ENCODE data around the gene ZNF804B.

- TF ChIP-seq POLR2A (IDR thresholded peaks at IDR 0.05; ENCODE audit: low read length) (no peak), GATA1 (IDR thresholded peaks at IDR 0.05; ENCODE audit: low read depth, low read length) (no peak)
Measured at GRCh38 chr7:88910516-88910915, 151.0 kb downstream of the ZNF804B start.
